ENCODE measurements around the gene VTI1B.
A peak's percentile ranks its signal among the peaks of the same experiment; 100 is the strongest.
"Not testable (repeated sequence)": the region's sequence is repeated elsewhere in the genome, so short reads cannot be mapped to it uniquely, and the experiment has no call there.

VTI1B gene

GRCh38 chr14:67636361-67636919 is 38.0 kb downstream of the VTI1B start:
- Histone ChIP-seq H3K27ac (no peak overlapping the region), H3K4me3 (no peak overlapping the region), H4K20me1 (no peaks in the 10 kb centered on the region), H3K9ac (no peak overlapping the region), H3K9me3 (no peaks in the 10 kb centered on the region), H3K4me2 (no peak overlapping the region), H3K36me3 (no peaks in the 10 kb centered on the region), H3K4me1 (no peaks in the 10 kb centered on the region), H3K27me3 (no peaks in the 10 kb centered on the region)
- TF ChIP-seq Cebpa-rat (IDR thresholded peaks at IDR 0.05) = no peak

GRCh38 chr14:67633451-67634147 is 40.8 kb downstream of the VTI1B start:
- H3K4me2 ChIP-seq = no peak overlapping the region
- no peaks in the 10 kb centered on the region for H3K4me1 ChIP-seq
- TF ChIP-seq Cebpa-rat (IDR thresholded peaks at IDR 0.05) = no peak
- no peak overlapping the region for H3K27ac ChIP-seq
- H3K36me3 ChIP-seq = no peaks in the 10 kb centered on the region
- H3K27me3 ChIP-seq = no peaks in the 10 kb centered on the region
- H3K4me3 ChIP-seq = no peak overlapping the region
- no peaks in the 10 kb centered on the region for H3K9me3 ChIP-seq
- no peak overlapping the region for H3K9ac ChIP-seq
- no peaks in the 10 kb centered on the region for H4K20me1 ChIP-seq

GRCh38 chr14:67630938-67631337 is 43.5 kb downstream of the VTI1B start:
- Histone ChIP-seq H3K9me3 (no peaks in the 10 kb centered on the region), H3K9ac (no peak overlapping the region), H3K27me3 (no peaks in the 10 kb centered on the region), H3K4me3 (no peak overlapping the region), H3K36me3 (no peaks in the 10 kb centered on the region), H4K20me1 (no peaks in the 10 kb centered on the region), H3K4me1 (no peaks in the 10 kb centered on the region), H3K4me2 (no peak overlapping the region), H3K27ac (no peak overlapping the region)
- no peak for TF ChIP-seq Cebpa-rat (IDR thresholded peaks at IDR 0.05)

GRCh38 chr14:67630186-67630585 is 44.2 kb downstream of the VTI1B start:
- no peak for TF ChIP-seq Cebpa-rat (IDR thresholded peaks at IDR 0.05)
- Histone ChIP-seq H3K4me3 (no peak overlapping the region), H3K27me3 (no peaks in the 10 kb centered on the region), H3K9me3 (no peaks in the 10 kb centered on the region), H3K27ac (no peak overlapping the region), H3K4me1 (no peaks in the 10 kb centered on the region), H3K36me3 (no peaks in the 10 kb centered on the region), H3K9ac (no peak overlapping the region), H4K20me1 (no peaks in the 10 kb centered on the region), H3K4me2 (no peak overlapping the region)

DNA sequence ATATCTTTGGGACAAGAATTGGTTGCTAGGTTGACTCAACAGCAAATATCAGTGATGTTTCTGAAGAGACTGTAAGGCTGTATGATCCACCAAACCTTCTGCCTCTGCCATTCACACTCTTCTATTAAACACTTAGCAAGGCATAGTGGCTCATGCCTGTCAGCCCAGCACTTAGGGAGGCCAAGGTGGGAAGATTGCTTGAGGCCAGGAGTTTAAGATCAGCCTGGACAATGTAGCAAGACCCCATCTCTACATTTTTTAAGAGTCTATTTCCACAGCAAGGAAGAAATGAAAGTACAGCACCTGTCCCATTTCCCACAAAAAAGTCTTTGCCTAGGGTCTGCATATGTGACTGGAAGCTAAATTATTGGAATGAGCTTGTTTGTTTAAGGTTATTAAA is 46.9 kb downstream of the VTI1B start:
- no peak overlapping the region for H3K27ac ChIP-seq
- H3K9me3 ChIP-seq = no peaks in the 10 kb centered on the region
- no peaks in the 10 kb centered on the region for H3K27me3 ChIP-seq
- no peaks in the 10 kb centered on the region for H4K20me1 ChIP-seq
- no peaks in the 10 kb centered on the region for H3K36me3 ChIP-seq
- H3K4me2 ChIP-seq = no peak overlapping the region
- TF ChIP-seq Cebpa-rat (IDR thresholded peaks at IDR 0.05) = no peak
- H3K4me3 ChIP-seq = no peak overlapping the region
- H3K9ac ChIP-seq = no peak overlapping the region
- H3K4me1 ChIP-seq = peaks cover 10% of the 10 kb centered on the region

DNA sequence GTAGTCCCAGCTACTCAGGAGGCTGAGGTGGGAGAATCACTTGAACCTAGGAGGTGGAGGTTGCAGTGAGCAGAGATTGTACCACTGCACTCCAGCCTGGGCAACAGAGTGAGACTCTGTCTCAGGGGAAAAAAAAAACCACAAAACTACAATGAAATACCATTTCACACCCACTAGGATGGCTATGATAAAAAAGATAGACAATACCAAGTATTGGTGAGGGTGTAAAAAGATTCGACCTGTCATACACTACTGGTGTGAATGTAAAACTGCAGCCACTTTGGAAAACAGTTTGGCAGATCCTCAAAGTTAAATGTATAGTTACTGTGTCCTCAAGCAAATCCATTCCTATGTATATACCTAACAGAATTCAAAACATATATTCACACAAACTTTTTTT is 48.3 kb downstream of the VTI1B start:
- H3K9ac ChIP-seq, H4K20me1 ChIP-seq, H3K27me3 ChIP-seq, H3K9me3 ChIP-seq, H3K27ac ChIP-seq, H3K4me3 ChIP-seq, H3K36me3 ChIP-seq, H3K4me2 ChIP-seq: not testable (repeated sequence)
- peaks cover 13% of the 10 kb centered on the region for H3K4me1 ChIP-seq

GRCh38 chr14:67623114-67623513 is 51.3 kb downstream of the VTI1B start:
- no peak for TF ChIP-seq Cebpa-rat (IDR thresholded peaks at IDR 0.05)
- Histone ChIP-seq H3K9ac (no peak overlapping the region), H3K9me3 (no peaks in the 10 kb centered on the region), H3K4me1 (peaks cover 27% of the 10 kb centered on the region), H4K20me1 (no peaks in the 10 kb centered on the region), H3K27ac (no peak overlapping the region), H3K27me3 (no peaks in the 10 kb centered on the region), H3K4me3 (no peak overlapping the region), H3K36me3 (no peaks in the 10 kb centered on the region), H3K4me2 (peak overlapping the region; percentile 2; the same call in 1 of the 2 replicates)

DNA sequence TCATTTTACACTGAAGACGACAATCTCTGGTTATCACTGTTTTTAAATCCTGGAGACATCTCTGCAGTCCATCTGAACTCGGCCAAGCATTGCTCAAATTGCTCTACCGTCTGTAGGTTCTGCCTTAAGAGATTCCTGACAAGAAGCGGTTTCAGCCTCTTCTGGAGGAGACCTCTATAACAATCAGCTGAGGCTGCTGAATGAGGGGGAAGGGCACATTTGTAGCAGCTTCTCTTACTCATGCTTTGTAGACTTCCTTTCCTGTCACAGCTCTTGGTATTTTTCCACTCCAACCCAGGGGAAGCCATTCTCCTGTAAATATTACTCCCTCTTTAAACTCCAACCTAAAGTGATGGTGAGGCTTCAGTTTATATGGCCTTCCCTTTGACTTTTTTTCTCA is 51.8 kb downstream of the VTI1B start:
- H3K27ac ChIP-seq = no peak overlapping the region
- H3K4me3 ChIP-seq = no peak overlapping the region
- H3K9me3 ChIP-seq = no peaks in the 10 kb centered on the region
- no peaks in the 10 kb centered on the region for H3K36me3 ChIP-seq
- H3K9ac ChIP-seq = no peak overlapping the region
- no peaks in the 10 kb centered on the region for H3K27me3 ChIP-seq
- TF ChIP-seq Cebpa-rat (IDR thresholded peaks at IDR 0.05) = no peak
- peak overlapping the region; percentile 2 for H3K4me2 ChIP-seq
- H4K20me1 ChIP-seq = no peaks in the 10 kb centered on the region
- H3K4me1 ChIP-seq = peaks cover 27% of the 10 kb centered on the region

DNA sequence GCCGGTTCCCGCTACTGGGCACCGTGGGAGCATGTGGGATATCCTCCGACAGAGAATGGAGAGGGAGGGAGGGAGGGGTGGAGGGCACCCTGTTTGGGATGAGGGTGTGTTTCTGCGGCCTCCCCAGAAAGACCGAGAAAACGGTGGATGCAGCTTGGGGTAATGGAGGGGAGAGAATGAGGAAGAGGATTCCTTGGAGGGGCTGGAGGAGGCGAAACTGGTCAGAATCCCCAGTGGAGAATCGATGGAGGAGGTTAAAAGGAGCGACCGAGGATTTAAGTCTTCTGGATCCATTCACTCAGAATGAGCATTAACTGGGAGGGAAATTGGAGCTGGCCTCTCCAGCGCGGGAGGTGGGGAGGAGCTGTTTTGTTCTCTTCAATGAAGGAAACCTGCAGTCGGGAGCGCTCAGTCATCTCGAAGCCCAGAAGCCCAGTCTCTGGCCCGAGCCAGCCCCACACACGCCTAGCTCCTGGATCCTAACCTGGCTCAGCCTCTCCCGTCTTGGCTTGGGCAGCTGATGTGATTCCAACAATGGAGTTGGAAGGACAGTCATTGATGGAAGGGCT is 54.1 kb downstream of the VTI1B start:
- peak overlapping the region; percentile 94 for H3K4me2 ChIP-seq
- H3K4me3 ChIP-seq = peak overlapping the region; percentile 69
- no peaks in the 10 kb centered on the region for H4K20me1 ChIP-seq
- H3K27me3 ChIP-seq = no peaks in the 10 kb centered on the region
- H3K9ac ChIP-seq = peak overlapping the region; percentile 51; the same call in 1 of the 2 replicates
- no peaks in the 10 kb centered on the region for H3K9me3 ChIP-seq
- no peaks in the 10 kb centered on the region for H3K36me3 ChIP-seq
- H3K4me1 ChIP-seq = peaks cover 27% of the 10 kb centered on the region
- no peak overlapping the region for H3K27ac ChIP-seq
- TF ChIP-seq Cebpa-rat (IDR thresholded peaks at IDR 0.05) = no peak

GRCh38 chr14:67619446-67620216 is 54.8 kb downstream of the VTI1B start, which contains the start of gene ARG2:
ARG2 (plus strand) TSS chr14:67619920; CDS start chr14:67619978, 58 bp downstream.
- H3K27me3 ChIP-seq = no peaks in the 10 kb centered on the region
- H3K4me2 ChIP-seq = peak within 1 kb of the TSS; percentile 94
- no peak for TF ChIP-seq Cebpa-rat (IDR thresholded peaks at IDR 0.05)
- H3K36me3 ChIP-seq = no peaks in the 10 kb centered on the region
- peak within 1 kb of the TSS; percentile 69 for H3K4me3 ChIP-seq
- H3K9ac ChIP-seq = peak within 1 kb of the TSS; percentile 51
- no peaks in the 10 kb centered on the region for H4K20me1 ChIP-seq
- H3K9me3 ChIP-seq = no peaks in the 10 kb centered on the region
- H3K4me1 ChIP-seq = peaks cover 27% of the 10 kb centered on the region
- H3K27ac ChIP-seq = no peak within 1 kb of the TSS
